H1 (cell line): ENCODE data around the gene SCOC. TPM values are rescaled to one million over a fixed set of nuclear protein-coding genes. Genes with fewer than 3 reads are reported as not detected.

ENCODE experiments used
- CTCF ChIA-PET: fragments of 300-600 bp; sonication (Branson Sonifier 250); formaldehyde crosslinking; loops from one replicate; lab custom pipeline; 2021; ENCODE audit not compliant: partially characterized antibody; lab: Charles Lee
- POLR2A ChIA-PET: fragments of 300-600 bp; sonication (Branson Sonifier 250); formaldehyde crosslinking; loops from one replicate; lab custom pipeline; 2021; ENCODE audit warnings: inconsistent platforms; ENCODE audit not compliant: partially characterized antibody; lab: Charles Lee
- DNase-seq, 2 experiments: peaks; one replicate each; pipeline versions ENCODE4 v3.0.0 to v3.0.0-alpha.2; 2010 to 2022; ENCODE audit warnings: low spot score in 2 of 2, low read depth in 1 of 2, mixed read lengths in 1 of 2
- FAIRE-seq: peaks from 2 replicates; lab custom pipeline; 2011; peaks lifted over from hg19 to GRCh38; lab: Jason Lieb, UNC
- H2AFZ ChIP-seq: 2 replicates; pipeline ENCODE4 v1.8.1; 2012; ENCODE audit warnings: low read length, inconsistent platforms
- H2AK5ac ChIP-seq: 2 replicates; pipeline ENCODE4 v1.6.1; 2013; ENCODE audit warnings: low read depth, low read length
- H2BK120ac ChIP-seq: replicated peaks from 2 replicates; pipeline ENCODE3; 2013; ENCODE audit warnings: low read depth, low read length, inconsistent platforms
- H2BK12ac ChIP-seq: 2 replicates; pipeline ENCODE4 v1.6.1; 2013; ENCODE audit warnings: low read depth, low read length
- H2BK15ac ChIP-seq: 2 replicates; pipeline ENCODE4 v1.6.1; 2013; ENCODE audit warnings: low read length
- H2BK20ac ChIP-seq: 2 replicates; pipeline ENCODE4 v1.6.1; 2013; ENCODE audit warnings: low read length
- H2BK5ac ChIP-seq: 2 replicates; pipeline ENCODE4 v1.6.1; 2013; ENCODE audit warnings: low read depth, low read length
- H3K14ac ChIP-seq: 2 replicates; pipeline ENCODE4 v1.6.1; 2013; ENCODE audit warnings: inconsistent platforms; ENCODE audit not compliant: insufficient read length
- H3K18ac ChIP-seq: 2 replicates; pipeline ENCODE4 v1.6.1; 2013; ENCODE audit warnings: low read length; ENCODE audit errors: extremely low read depth
- H3K23ac ChIP-seq: 2 replicates; pipeline ENCODE4 v1.6.1; 2013; ENCODE audit warnings: inconsistent platforms; ENCODE audit not compliant: insufficient read length
- H3K23me2 ChIP-seq: 2 replicates; pipeline ENCODE4 v1.6.1; 2013; ENCODE audit warnings: low read depth, low read length
- H3K27ac ChIP-seq: 2 replicates; pipeline ENCODE4 v1.6.1; 2011; ENCODE audit warnings: low read depth, low read length, inconsistent platforms
- H3K27me3 ChIP-seq, 4 experiments: replicated peaks in 1 of 4; 1 replicate in 1 of 4; 2 replicates in 3 of 4; pipeline versions ENCODE4 v1.6.1 to v1.8.1; 2011 to 2013; ENCODE audit warnings: low read length in 3 of 4, mild to moderate bottlenecking in 3 of 4, inconsistent platforms in 2 of 4, mixed read lengths in 2 of 4, moderate library complexity in 1 of 4; ENCODE audit not compliant: control insufficient read depth in 3 of 4, insufficient read depth in 3 of 4; ENCODE audit errors: extremely low read depth in 1 of 4
- H3K36me3 ChIP-seq, 4 experiments: 2 replicates each; pipeline versions ENCODE4 v1.6.1 to v1.8.1; 2011 to 2013; ENCODE audit warnings: mild to moderate bottlenecking in 4 of 4, low read length in 3 of 4, moderate library complexity in 2 of 4, control low read depth in 1 of 4, inconsistent platforms in 1 of 4; ENCODE audit not compliant: insufficient read depth in 4 of 4, control insufficient read depth in 2 of 4
- H3K4ac ChIP-seq: replicated peaks from 2 replicates; pipeline ENCODE3; 2013; ENCODE audit warnings: low read length, low read depth, mixed read lengths, inconsistent platforms; ENCODE audit not compliant: insufficient read length
- H3K4me1 ChIP-seq, 4 experiments: replicated peaks in 1 of 4; 1 replicate in 1 of 4; 2 replicates in 3 of 4; pipeline versions ENCODE4 v1.6.1 to v1.8.1; 2011 to 2013; ENCODE audit warnings: low read length in 3 of 4, inconsistent platforms in 2 of 4, mixed read lengths in 1 of 4; ENCODE audit not compliant: insufficient read depth in 4 of 4, control insufficient read depth in 3 of 4
- H3K4me2 ChIP-seq, 2 experiments: 2 replicates each; pipeline versions ENCODE4 v1.6.1 to v1.8.1; 2011 to 2013; ENCODE audit warnings: low read depth in 2 of 2, low read length in 2 of 2, control low read depth in 1 of 2, inconsistent platforms in 1 of 2, mild to moderate bottlenecking in 1 of 2; ENCODE audit not compliant: insufficient read depth in 1 of 2
- H3K4me3 ChIP-seq, 4 experiments: fragments of 200-600, 300-600 bp in 1 of 4; sonication (generic), shearing (Covaris generic), sonication (Bioruptor Twin) in 1 of 4; 2 replicates each; pipeline versions ENCODE4 v1.5.1 to v1.8.1; 2011 to 2016; ENCODE audit warnings: low read length in 4 of 4, low read depth in 3 of 4, control low read depth in 2 of 4, inconsistent platforms in 2 of 4, mild to moderate bottlenecking in 2 of 4, mixed read lengths in 1 of 4, moderate library complexity in 1 of 4; ENCODE audit not compliant: insufficient read depth in 2 of 4; ENCODE audit errors: extremely low read depth in 1 of 4
- H3K56ac ChIP-seq: replicated peaks from 2 replicates; pipeline ENCODE3; 2013; ENCODE audit warnings: low read depth, mild to moderate bottlenecking, mixed read lengths, low read length, inconsistent platforms; ENCODE audit not compliant: insufficient read length
- H3K79me1 ChIP-seq: 2 replicates; pipeline ENCODE4 v1.6.1; 2013; ENCODE audit warnings: low read depth, low read length, control low read depth
- H3K79me2 ChIP-seq, 2 experiments: 2 replicates each; pipeline versions ENCODE4 v1.6.1 to v1.8.1; 2012 to 2013; ENCODE audit warnings: low read length in 2 of 2, mild to moderate bottlenecking in 2 of 2, inconsistent platforms in 1 of 2; ENCODE audit not compliant: insufficient read depth in 2 of 2, control insufficient read depth in 1 of 2
- H3K9ac ChIP-seq, 4 experiments: replicated peaks in 1 of 4; 1 replicate in 1 of 4; 2 replicates in 3 of 4; pipeline versions ENCODE4 v1.6.1 to v1.8.1; 2011 to 2013; ENCODE audit warnings: low read depth in 3 of 4, low read length in 3 of 4, control low read depth in 2 of 4, mild to moderate bottlenecking in 2 of 4, moderate library complexity in 2 of 4, inconsistent platforms in 1 of 4; ENCODE audit errors: extremely low read depth in 1 of 4
- H3K9me3 ChIP-seq, 2 experiments: 2 replicates each; pipeline versions ENCODE4 v1.6.1 to v1.8.1; 2012 to 2013; ENCODE audit warnings: mild to moderate bottlenecking in 2 of 2, moderate library complexity in 2 of 2, control low read depth in 1 of 2, inconsistent platforms in 1 of 2, low read depth in 1 of 2, low read length in 1 of 2, mixed read lengths in 1 of 2; ENCODE audit not compliant: insufficient read depth in 2 of 2
- H4K20me1 ChIP-seq, 2 experiments: replicated peaks in 1 of 2; 2 replicates each; pipeline versions ENCODE3 to v1.8.1; 2011 to 2013; ENCODE audit warnings: inconsistent platforms in 2 of 2, low read length in 2 of 2, mild to moderate bottlenecking in 1 of 2; ENCODE audit not compliant: insufficient read depth in 2 of 2, control insufficient read depth in 1 of 2
- H4K5ac ChIP-seq: 2 replicates; pipeline ENCODE4 v1.6.1; 2013; ENCODE audit warnings: low read length, low read depth, mixed read lengths, inconsistent platforms; ENCODE audit not compliant: insufficient read length
- H4K8ac ChIP-seq: 2 replicates; pipeline ENCODE4 v1.8.0; 2013; ENCODE audit warnings: mild to moderate bottlenecking, moderate library complexity, low read length, inconsistent platforms; ENCODE audit not compliant: insufficient read depth; ENCODE audit errors: extremely low read depth
- H4K91ac ChIP-seq: replicated peaks from 2 replicates; pipeline ENCODE3; 2013; ENCODE audit warnings: low read length, mixed read lengths, inconsistent platforms; ENCODE audit not compliant: insufficient read length
- BCL11A ChIP-seq, 2 experiments: IDR thresholded peaks; one replicate each; pipeline ENCODE4 v1.6.1; 2011; ENCODE audit warnings: low read depth in 2 of 2, low read length in 2 of 2, mild to moderate bottlenecking in 2 of 2
- BRCA1 ChIP-seq: IDR thresholded peaks from 2 replicates; pipeline ENCODE4 v1.6.1; 2012; ENCODE audit warnings: low read depth, low read length, improper control_type of control experiment
- EGR1 ChIP-seq: IDR thresholded peaks from 2 replicates; pipeline ENCODE4 v1.6.1; 2011; ENCODE audit warnings: low read depth, low read length, borderline replicate concordance
- EP300 ChIP-seq, 2 experiments: IDR thresholded peaks; 1 replicate in 1 of 2; 2 replicates in 1 of 2; pipeline ENCODE4 v1.6.1; 2011 to 2012; ENCODE audit warnings: low read depth in 2 of 2, low read length in 2 of 2, mild to moderate bottlenecking in 2 of 2, borderline replicate concordance in 1 of 2, inconsistent platforms in 1 of 2, moderate library complexity in 1 of 2
- EZH2 ChIP-seq: fragments of 200-600 bp; sonication (generic); IDR thresholded peaks from 2 replicates; pipeline ENCODE4 v1.7.1; 2012; ENCODE audit warnings: low read depth, mild to moderate bottlenecking, moderate library complexity, low read length, inconsistent platforms; ENCODE audit not compliant: severe bottlenecking
- FOSL1 ChIP-seq: IDR thresholded peaks from 2 replicates; pipeline ENCODE4 v1.6.1; 2011; ENCODE audit warnings: mild to moderate bottlenecking, low read depth, low read length, moderate library complexity; ENCODE audit not compliant: insufficient read depth
- HDAC2 ChIP-seq, 2 experiments: fragments of 300-600 bp in 1 of 2; sonication (generic) in 1 of 2; IDR thresholded peaks; 2 replicates each; pipeline ENCODE4 v1.6.1; 2011 to 2012; ENCODE audit warnings: low read depth in 2 of 2, low read length in 2 of 2, mild to moderate bottlenecking in 2 of 2, moderate library complexity in 2 of 2, borderline replicate concordance in 1 of 2, inconsistent platforms in 1 of 2
- NANOG ChIP-seq: IDR thresholded peaks from 2 replicates; pipeline ENCODE4 v1.6.1; 2011; ENCODE audit warnings: low read length, low read depth, mild to moderate bottlenecking, inconsistent platforms; ENCODE audit not compliant: insufficient read depth, poor library complexity, severe bottlenecking
- PHF8 ChIP-seq: fragments of 200-600 bp; sonication (generic); conservative IDR thresholded peaks from 2 replicates; pipeline ENCODE4 v1.7.1; 2012; ENCODE audit warnings: low read depth, mild to moderate bottlenecking, inconsistent platforms, low read length, moderate library complexity
- RNF2 ChIP-seq: fragments of 200-900, 300-1000 bp; sonication (generic); IDR thresholded peaks from 2 replicates; pipeline ENCODE4 v1.7.1; 2016; ENCODE audit warnings: borderline replicate concordance, low read depth, mild to moderate bottlenecking, antibody characterized with exemption, low read length; ENCODE audit not compliant: poor library complexity, severe bottlenecking; ENCODE audit errors: missing control alignments
- SIX5 ChIP-seq: IDR thresholded peaks from 2 replicates; pipeline ENCODE4 v1.6.1; 2011; ENCODE audit warnings: mild to moderate bottlenecking, low read depth, low read length
- whole genome bisulfite sequencing, 2 experiments: shearing (Covaris generic) in 1 of 2; methylation state at CpG; one replicate each; pipeline versions ENCODE4 v1.1.6 to v1.1.7; 2013 to 2015; ENCODE audit warnings: low lambda C conversion rate in 2 of 2, mixed read lengths in 2 of 2, inconsistent platforms in 1 of 2, low coverage in 1 of 2, missing lambda C conversion rate in 1 of 2; ENCODE audit not compliant: insufficient replicate concordance in 2 of 2, insufficient coverage in 1 of 2, insufficient read length in 1 of 2; ENCODE audit errors: extremely low coverage in 1 of 2, missing lambda C conversion rate in 1 of 2; 5-methylcytosine and 5-hydroxymethylcytosine counted together
- polyA plus RNA-seq, 7 experiments: library from polyadenylated mRNA; depleted of rRNA in 3 of 7; stranded (reverse) in 5 of 7; unstranded in 2 of 7; fragments of >200 nt in 5 of 7; fragments of 200-250 nt in 2 of 7; gene quantifications; 1 replicate in 5 of 7; 2 replicates in 1 of 7; 4 replicates in 1 of 7; pipeline versions ENCODE4 v1.2.1 to v1.2.3, GENCODE V29; 2011 to 2013; ENCODE audit warnings: missing spikeins in 2 of 7, mixed read lengths in 2 of 7
- total RNA-seq: library from RNA; stranded (reverse); fragmentation: NEBNext Ultra II Directional; extraction: Animal tissue kit (Norgen Biotek cat#: 25700); gene quantifications from 2 replicates; pipeline ENCODE4 v1.2.1, GENCODE V29; 2021
- TF ChIP-seq, protein P1 (sequence below): IDR thresholded peaks from 2 replicates; pipeline ENCODE4 v1.6.1; 2012; ENCODE audit warnings: inconsistent platforms

Gene SCOC
- total and polyA plus RNA-seq, 2 of the 8 experiments (the other 6 are each of a cell fraction or from before 2014, with no cell fraction given) = 12.1 to 33.4 TPM

GRCh38 chr4:140361099-140361498 lies 12.3 kb upstream of the SCOC start:
- no peak for FAIRE-seq
- H2BK15ac ChIP-seq = no peak overlapping the region
- 86% methylated on average over 4 of the region's 4 CpGs; no CpG with 5 or more reads in 1 of the 2 experiments for WGBS, 2 experiments
- H4K5ac ChIP-seq = no peak overlapping the region
- no peaks in the 10 kb centered on the region for H3K79me2 ChIP-seq
- ChIA-PET POLR2A (no interaction called here), CTCF (interaction anchor here (0.9 to 3.4 kb wide), 31 partner anchors 8 to 522 kb away, joined by 3 to 44 read pairs (median 7); partner anchors contain the start of genes CLGN and SCOC)
- H3K9me3 ChIP-seq = no peaks in the 10 kb centered on the region
- no peak overlapping the region for H4K91ac ChIP-seq
- no peak overlapping the region for H3K23ac ChIP-seq
- H3K36me3 ChIP-seq = no peaks in the 10 kb centered on the region
- H2AFZ ChIP-seq = no peak overlapping the region
- no peak overlapping the region for H2BK5ac ChIP-seq
- DNase-seq = no peak
- no peak overlapping the region for H3K4me2 ChIP-seq
- H3K9ac ChIP-seq = no peak overlapping the region
- no peak overlapping the region for H4K8ac ChIP-seq
- H3K14ac ChIP-seq = no peak overlapping the region
- no peaks in the 10 kb centered on the region for H4K20me1 ChIP-seq
- no peak overlapping the region for H3K4ac ChIP-seq
- H3K4me3 ChIP-seq = no peak overlapping the region
- no peaks in the 10 kb centered on the region for H3K23me2 ChIP-seq
- H2BK20ac ChIP-seq = no peak overlapping the region
- no peak overlapping the region for H2AK5ac ChIP-seq
- no peak overlapping the region for H3K18ac ChIP-seq
- no peak overlapping the region for H3K27ac ChIP-seq
- no peak overlapping the region for H3K56ac ChIP-seq
- no peaks in the 10 kb centered on the region for H3K79me1 ChIP-seq
- H2BK120ac ChIP-seq = no peak overlapping the region
- H3K27me3 ChIP-seq = peaks cover 0 to 2% (median 0%) of the 10 kb centered on the region in 4 experiments; a peak in 1 of 7 replicates
- H3K4me1 ChIP-seq = no peaks in the 10 kb centered on the region
- no peak overlapping the region for H2BK12ac ChIP-seq
- TF ChIP-seq PHF8 (no peak), BCL11A (IDR thresholded peaks at IDR 0.05; ENCODE audit: low read depth in 2 of 2, low read length in 2 of 2) (no peak), NANOG (no peak), BRCA1 (no peak), EGR1 (no peak), SIX5 (no peak), HDAC2 (IDR thresholded peaks at IDR 0.05; ENCODE audit: borderline replicate concordance in 1 of 2, low read depth in 2 of 2, low read length in 2 of 2) (no peak), FOSL1 (no peak), RNF2 (no peak), EP300 (IDR thresholded peaks at IDR 0.05; ENCODE audit: borderline replicate concordance in 1 of 2, low read depth in 2 of 2, low read length in 2 of 2) (no peak), EZH2 (no peak)
- TF ChIP-seq, protein P1, sequence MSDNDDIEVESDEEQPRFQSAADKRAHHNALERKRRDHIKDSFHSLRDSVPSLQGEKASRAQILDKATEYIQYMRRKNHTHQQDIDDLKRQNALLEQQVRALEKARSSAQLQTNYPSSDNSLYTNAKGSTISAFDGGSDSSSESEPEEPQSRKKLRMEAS = no peak
